Ishikawa (cell line): ENCODE data around the gene PLA2G7.

Source experiments
- CEBPB ChIP-seq: IDR thresholded peaks from 2 replicates; pipeline ENCODE4 v1.6.1; 2012
- CREB1 ChIP-seq: IDR thresholded peaks from 2 replicates; pipeline ENCODE4 v1.6.1; 2012; ENCODE audit warnings: low read depth
- EGR1 ChIP-seq: IDR thresholded peaks from 2 replicates; pipeline ENCODE4 v1.6.1; 2012
- EP300 ChIP-seq: IDR thresholded peaks from 2 replicates; pipeline ENCODE4 v1.6.1; 2012; ENCODE audit warnings: borderline replicate concordance
- FOXM1 ChIP-seq: IDR thresholded peaks from 2 replicates; pipeline ENCODE4 v1.6.1; 2012; ENCODE audit warnings: low read depth, borderline replicate concordance
- NFIC ChIP-seq: IDR thresholded peaks from 2 replicates; pipeline ENCODE4 v1.6.1; 2012
- RAD21 ChIP-seq: IDR thresholded peaks from 2 replicates; pipeline ENCODE4 v1.6.1; 2012; ENCODE audit warnings: low read depth
- TAF1 ChIP-seq: IDR thresholded peaks from 2 replicates; pipeline ENCODE4 v1.6.1; 2012; ENCODE audit warnings: low read depth, mild to moderate bottlenecking
- TCF12 ChIP-seq: IDR thresholded peaks from 2 replicates; pipeline ENCODE4 v1.6.1; 2012; ENCODE audit warnings: low read depth
- TEAD4 ChIP-seq: IDR thresholded peaks from 2 replicates; pipeline ENCODE4 v1.6.1; 2012
- YY1 ChIP-seq: IDR thresholded peaks from 2 replicates; pipeline ENCODE4 v1.6.1; 2012; ENCODE audit warnings: low read depth
- ZBTB7A ChIP-seq: IDR thresholded peaks from 2 replicates; pipeline ENCODE4 v1.6.1; 2012; ENCODE audit warnings: low read depth
- TF ChIP-seq, protein P1 (sequence below): IDR thresholded peaks from 2 replicates; pipeline ENCODE4 v1.6.1; 2012; ENCODE audit warnings: low read depth, mild to moderate bottlenecking
- TF ChIP-seq, protein P2 (sequence below): IDR thresholded peaks from 2 replicates; pipeline ENCODE4 v1.6.1; 2012
- TF ChIP-seq, protein P3 (sequence below): IDR thresholded peaks from 2 replicates; pipeline ENCODE4 v1.6.1; 2012

The PLA2G7 gene

DNA sequence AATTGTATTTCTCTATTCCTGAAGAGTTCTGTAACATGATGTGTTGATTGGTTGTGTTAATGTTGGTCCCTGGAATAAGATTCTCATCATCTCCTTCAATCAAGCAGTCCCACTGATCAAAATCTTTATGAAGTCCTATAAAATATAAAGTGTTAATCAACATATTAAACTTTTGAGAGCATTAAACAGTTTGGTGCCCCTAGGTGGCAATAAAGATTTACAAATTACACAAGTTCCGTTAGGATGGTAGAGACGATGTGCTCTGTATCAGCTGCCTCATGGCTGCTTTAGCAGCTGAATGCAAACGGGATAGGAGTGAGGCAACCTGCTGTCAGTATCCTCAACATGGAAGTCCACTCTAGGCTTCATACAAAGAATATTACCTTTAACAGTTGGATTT is 30.6 kb downstream of the PLA2G7 start:
- no peak for TF ChIP-seq NFIC
- no peak for TF ChIP-seq TEAD4
- TF ChIP-seq RAD21, result peak; percentile 23; the same call in 1 of the 2 replicates

DNA sequence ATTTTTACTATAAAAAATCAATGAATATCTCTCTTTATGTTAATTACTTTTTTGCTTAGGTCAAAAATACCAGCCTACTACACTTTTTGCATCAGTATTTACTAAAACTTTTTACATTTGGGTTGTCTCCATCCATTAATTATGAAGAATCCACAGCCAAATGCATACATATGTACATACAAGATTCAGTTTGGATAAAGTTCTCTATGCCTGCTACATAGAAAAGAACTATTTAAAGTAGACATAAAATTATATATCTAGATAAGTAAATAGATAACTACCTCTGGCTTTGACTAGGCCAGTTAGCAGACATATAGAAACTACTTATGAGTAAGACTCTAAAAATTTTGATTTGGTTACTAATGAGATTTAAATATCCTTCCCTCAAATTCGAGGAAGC is 35.2 kb downstream of the PLA2G7 start:
- TF ChIP-seq ZBTB7A (no peak), RAD21 (no peak), CEBPB (no peak), CREB1 (no peak), TAF1 (no peak)
- TF ChIP-seq, protein P1, sequence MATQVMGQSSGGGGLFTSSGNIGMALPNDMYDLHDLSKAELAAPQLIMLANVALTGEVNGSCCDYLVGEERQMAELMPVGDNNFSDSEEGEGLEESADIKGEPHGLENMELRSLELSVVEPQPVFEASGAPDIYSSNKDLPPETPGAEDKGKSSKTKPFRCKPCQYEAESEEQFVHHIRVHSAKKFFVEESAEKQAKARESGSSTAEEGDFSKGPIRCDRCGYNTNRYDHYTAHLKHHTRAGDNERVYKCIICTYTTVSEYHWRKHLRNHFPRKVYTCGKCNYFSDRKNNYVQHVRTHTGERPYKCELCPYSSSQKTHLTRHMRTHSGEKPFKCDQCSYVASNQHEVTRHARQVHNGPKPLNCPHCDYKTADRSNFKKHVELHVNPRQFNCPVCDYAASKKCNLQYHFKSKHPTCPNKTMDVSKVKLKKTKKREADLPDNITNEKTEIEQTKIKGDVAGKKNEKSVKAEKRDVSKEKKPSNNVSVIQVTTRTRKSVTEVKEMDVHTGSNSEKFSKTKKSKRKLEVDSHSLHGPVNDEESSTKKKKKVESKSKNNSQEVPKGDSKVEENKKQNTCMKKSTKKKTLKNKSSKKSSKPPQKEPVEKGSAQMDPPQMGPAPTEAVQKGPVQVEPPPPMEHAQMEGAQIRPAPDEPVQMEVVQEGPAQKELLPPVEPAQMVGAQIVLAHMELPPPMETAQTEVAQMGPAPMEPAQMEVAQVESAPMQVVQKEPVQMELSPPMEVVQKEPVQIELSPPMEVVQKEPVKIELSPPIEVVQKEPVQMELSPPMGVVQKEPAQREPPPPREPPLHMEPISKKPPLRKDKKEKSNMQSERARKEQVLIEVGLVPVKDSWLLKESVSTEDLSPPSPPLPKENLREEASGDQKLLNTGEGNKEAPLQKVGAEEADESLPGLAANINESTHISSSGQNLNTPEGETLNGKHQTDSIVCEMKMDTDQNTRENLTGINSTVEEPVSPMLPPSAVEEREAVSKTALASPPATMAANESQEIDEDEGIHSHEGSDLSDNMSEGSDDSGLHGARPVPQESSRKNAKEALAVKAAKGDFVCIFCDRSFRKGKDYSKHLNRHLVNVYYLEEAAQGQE, result no peak

DNA sequence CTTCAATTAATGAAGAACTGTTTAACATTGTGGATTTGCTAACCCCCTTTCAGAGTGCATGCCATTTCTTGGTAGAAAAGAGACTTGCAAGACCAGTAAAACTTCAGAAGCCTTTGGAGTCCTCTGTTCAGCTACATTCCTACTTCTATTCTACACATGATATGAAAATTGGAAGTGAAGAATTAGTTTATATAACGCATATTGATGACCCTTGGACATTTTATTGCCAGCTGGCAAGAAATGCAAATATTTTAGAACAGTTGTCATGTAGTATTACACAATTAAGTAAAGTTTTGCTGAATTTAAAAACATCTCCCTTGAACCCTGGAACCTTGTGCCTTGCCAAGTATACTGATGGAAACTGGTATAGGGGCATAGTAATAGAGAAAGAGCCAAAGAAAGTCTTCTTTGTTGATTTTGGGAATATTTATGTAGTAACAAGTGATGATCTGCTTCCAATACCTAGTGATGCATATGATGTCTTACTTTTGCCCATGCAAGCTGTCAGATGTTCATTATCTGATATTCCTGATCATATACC is 44.2 kb downstream of the PLA2G7 start:
- TF ChIP-seq FOXM1 (no peak), CREB1 (no peak), CEBPB (no peak), RAD21 (no peak), TAF1 (no peak)
- TF ChIP-seq, protein P2, sequence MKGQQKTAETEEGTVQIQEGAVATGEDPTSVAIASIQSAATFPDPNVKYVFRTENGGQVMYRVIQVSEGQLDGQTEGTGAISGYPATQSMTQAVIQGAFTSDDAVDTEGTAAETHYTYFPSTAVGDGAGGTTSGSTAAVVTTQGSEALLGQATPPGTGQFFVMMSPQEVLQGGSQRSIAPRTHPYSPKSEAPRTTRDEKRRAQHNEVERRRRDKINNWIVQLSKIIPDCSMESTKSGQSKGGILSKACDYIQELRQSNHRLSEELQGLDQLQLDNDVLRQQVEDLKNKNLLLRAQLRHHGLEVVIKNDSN, result no peak
- TF ChIP-seq, protein P3, sequence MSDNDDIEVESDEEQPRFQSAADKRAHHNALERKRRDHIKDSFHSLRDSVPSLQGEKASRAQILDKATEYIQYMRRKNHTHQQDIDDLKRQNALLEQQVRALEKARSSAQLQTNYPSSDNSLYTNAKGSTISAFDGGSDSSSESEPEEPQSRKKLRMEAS, result no peak

DNA sequence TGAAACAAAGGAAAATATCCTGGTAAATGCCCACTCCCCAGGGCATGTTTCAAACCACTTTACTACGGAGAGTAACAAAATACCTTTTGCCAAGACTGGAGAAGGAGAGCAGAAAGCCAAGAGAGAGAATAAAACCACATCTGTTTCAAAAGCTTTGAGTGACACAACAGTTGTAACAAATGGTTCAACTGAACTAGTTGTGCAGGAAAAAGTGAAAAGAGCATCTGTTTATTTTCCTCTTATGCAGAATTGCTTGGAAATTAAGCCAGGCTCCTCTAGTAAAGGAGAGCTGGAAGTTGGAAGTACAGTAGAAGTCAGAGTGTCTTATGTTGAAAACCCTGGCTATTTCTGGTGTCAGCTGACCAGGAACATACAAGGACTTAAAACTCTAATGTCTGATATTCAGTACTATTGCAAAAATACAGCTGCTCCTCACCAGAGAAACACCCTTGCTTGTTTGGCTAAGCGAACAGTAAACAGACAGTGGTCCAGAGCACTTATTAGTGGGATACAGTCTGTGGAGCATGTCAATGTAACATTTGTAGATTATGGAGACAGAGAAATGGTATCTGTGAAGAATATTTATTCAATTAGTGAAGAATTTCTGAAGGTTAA is 44.9 kb downstream of the PLA2G7 start:
- TF ChIP-seq EP300 (no peak), TAF1 (no peak), CEBPB (no peak), RAD21 (no peak), EGR1 (no peak), NFIC (no peak), TCF12 (no peak), ZBTB7A (no peak), TEAD4 (no peak), YY1 (no peak), CREB1 (no peak)
- TF ChIP-seq, protein P1, result no peak
- TF ChIP-seq, protein P2, result no peak

DNA sequence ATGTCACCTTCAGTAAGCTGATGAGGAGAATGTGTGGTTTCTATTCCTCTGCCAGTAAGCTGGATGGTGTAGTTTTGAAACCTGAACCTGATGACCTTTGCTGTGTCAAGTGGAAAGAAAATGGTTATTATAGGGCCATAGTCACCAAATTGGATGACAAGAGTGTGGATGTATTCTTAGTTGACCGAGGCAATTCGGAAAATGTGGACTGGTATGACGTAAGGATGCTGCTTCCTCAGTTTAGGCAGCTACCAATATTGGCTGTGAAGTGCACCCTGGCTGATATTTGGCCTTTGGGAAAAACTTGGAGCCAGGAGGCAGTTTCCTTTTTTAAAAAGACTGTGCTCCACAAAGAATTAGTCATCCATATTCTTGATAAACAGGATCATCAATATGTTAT is 45.5 kb downstream of the PLA2G7 start:
- TF ChIP-seq EGR1, result no peak
- no peak for TF ChIP-seq ZBTB7A
- TF ChIP-seq, protein P1, result no peak
- no peak for TF ChIP-seq EP300
- TF ChIP-seq TCF12, result no peak
- TF ChIP-seq, protein P2, result no peak
- TF ChIP-seq CREB1, result no peak
- no peak for TF ChIP-seq FOXM1
